Right lobe of liver (tissue), 6 donors: ENCODE results near the gene SIRPA. TPM values are rescaled to one million over a fixed set of nuclear protein-coding genes. Genes with fewer than 3 reads are reported as not detected.

Experiments used
- ATAC-seq, 4 donors: fragments of 200-7000 bp; cut with Tn5 transposase; one replicate each; pipeline ENCODE4 v1.9.1; 2020; ENCODE audit warnings: mild to moderate bottlenecking in 4 of 4, moderate library complexity in 4 of 4
- DNase-seq, 3 donors: peaks; one replicate each; pipeline ENCODE4 v3.0.0-alpha.2; 2020
- H3K27ac ChIP-seq, 3 donors: fragments of 200-600 bp; one replicate each; pipeline ENCODE4 v1.8.0; 2022
- H3K27me3 ChIP-seq, 2 donors: fragments of 200-600 bp; one replicate each; pipeline ENCODE4 v1.8.0; 2022
- H3K36me3 ChIP-seq, 4 donors: fragments of 200-600 bp; sonication (generic) in 1 of 4; one replicate each; pipeline versions ENCODE4 v1.5.1 to v1.8.0; 2017 to 2022; ENCODE audit warnings: control low read depth in 1 of 4
- H3K4me1 ChIP-seq, 4 donors: fragments of 200-600 bp; sonication (generic) in 1 of 4; one replicate each; pipeline versions ENCODE4 v1.5.1 to v1.8.0; 2017 to 2022; ENCODE audit warnings: control low read depth in 1 of 4
- H3K4me3 ChIP-seq, 3 donors: fragments of 200-600 bp; one replicate each; pipeline ENCODE4 v1.8.0; 2022
- H3K9me3 ChIP-seq, 4 donors: fragments of 200-600 bp; sonication (generic) in 1 of 4; one replicate each; pipeline versions ENCODE4 v1.5.1 to v1.8.0; 2017 to 2022; ENCODE audit warnings: control low read depth in 1 of 4
- POLR2A ChIP-seq: fragments of 450-650 bp; IDR thresholded peaks from one replicate; pipeline ENCODE4 v1.6.1; 2017; ENCODE audit warnings: antibody characterized with exemption, mild to moderate bottlenecking
- WGBS: methylation state at CpG from one replicate; pipeline ENCODE4 v1.1.6; 2018; ENCODE audit warnings: low coverage, low lambda C conversion rate; ENCODE audit not compliant: insufficient coverage; ENCODE audit errors: missing lambda C conversion rate; 5-methylcytosine and 5-hydroxymethylcytosine counted together
- intact Hi-C, 2 donors: fragments of 100-400 bp; cut with DNase I; formaldehyde crosslinking; loops; one replicate each; pipeline versions ENCODE4 v1.11.2 to v1.14.1; 2022
- total RNA-seq, 6 experiments: library from RNA; depleted of rRNA in 2 of 6; stranded (reverse); fragments of >200 nt in 2 of 6; fragmentation: NEBNext Ultra II Directional in 3 of 6; extraction: Animal tissue kit (Norgen Biotek cat#: 25700) in 3 of 6; gene quantifications; one replicate each; pipeline versions ENCODE4 v1.1.0 to v1.2.4, GENCODE V29; 2016 to 2023
- TF ChIP-seq, protein P1 (sequence below), 4 donors: fragments of 200-600 bp in 3 of 4; fragments of 450-650 bp in 1 of 4; IDR thresholded peaks; one replicate each; pipeline versions ENCODE4 v1.5.1 to v1.8.0; 2016 to 2022; ENCODE audit warnings: antibody characterized with exemption in 4 of 4, mild to moderate bottlenecking in 2 of 4
- donor health status: DM: no; HTN: yes; CAD: no.
- donor health status: DM: no; HTN: no; CAD: no.
- donor health status: DM: no; HTN: no; CAD: no.
- donor health status: DM: no; HTN: yes; CAD: no.
- donor health status: DM: no; HTN: yes; CAD: no.

The SIRPA gene
- total RNA-seq, 6 experiments from 2014 or later = 26.8 to 42.7 (median 34.8) TPM

DNA sequence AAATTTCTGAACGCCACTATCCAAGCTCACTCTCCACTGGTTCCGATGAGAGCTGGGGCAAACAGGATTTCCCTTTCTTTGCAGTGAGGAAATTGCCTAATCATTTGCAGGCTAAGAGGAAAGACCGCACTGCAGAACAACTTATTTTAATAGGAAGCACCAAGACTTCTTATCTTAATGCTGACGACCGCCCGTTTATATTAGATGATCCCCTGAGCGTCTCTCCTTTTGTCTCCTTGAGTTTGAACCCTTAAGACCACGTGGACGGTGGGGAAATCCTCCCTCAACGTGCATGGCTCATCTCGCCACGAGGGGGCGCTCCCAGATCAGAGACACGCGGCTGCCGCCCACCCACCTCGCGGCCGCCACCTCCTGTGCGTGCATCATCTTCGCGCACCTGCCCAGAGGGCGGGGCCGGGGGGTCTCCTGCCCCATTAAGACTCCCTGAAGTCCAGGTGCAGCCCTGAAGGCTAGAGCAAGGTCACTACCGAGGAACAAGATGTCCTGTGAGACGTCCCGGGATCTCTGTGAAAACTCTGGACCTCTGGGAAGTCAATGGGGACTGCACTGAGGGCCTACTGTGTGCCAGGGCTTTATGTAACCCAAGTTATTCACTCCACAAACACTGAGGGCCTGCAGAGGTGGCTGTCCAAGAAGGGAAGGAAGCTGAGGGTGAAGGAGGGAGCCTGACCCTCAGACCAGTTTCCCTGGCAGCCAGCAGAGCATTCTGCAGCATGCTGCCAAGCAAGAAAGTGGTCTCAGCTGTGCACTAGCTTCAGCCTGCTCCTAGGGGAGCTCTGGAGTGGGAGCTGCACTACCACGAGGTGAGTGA is 70.5 kb downstream of the SIRPA start:
- TF ChIP-seq, protein P1, sequence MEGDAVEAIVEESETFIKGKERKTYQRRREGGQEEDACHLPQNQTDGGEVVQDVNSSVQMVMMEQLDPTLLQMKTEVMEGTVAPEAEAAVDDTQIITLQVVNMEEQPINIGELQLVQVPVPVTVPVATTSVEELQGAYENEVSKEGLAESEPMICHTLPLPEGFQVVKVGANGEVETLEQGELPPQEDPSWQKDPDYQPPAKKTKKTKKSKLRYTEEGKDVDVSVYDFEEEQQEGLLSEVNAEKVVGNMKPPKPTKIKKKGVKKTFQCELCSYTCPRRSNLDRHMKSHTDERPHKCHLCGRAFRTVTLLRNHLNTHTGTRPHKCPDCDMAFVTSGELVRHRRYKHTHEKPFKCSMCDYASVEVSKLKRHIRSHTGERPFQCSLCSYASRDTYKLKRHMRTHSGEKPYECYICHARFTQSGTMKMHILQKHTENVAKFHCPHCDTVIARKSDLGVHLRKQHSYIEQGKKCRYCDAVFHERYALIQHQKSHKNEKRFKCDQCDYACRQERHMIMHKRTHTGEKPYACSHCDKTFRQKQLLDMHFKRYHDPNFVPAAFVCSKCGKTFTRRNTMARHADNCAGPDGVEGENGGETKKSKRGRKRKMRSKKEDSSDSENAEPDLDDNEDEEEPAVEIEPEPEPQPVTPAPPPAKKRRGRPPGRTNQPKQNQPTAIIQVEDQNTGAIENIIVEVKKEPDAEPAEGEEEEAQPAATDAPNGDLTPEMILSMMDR (IDR thresholded peaks at IDR 0.05) = peak; percentile 91 to 97 (median 94)
- no peak for TF ChIP-seq POLR2A
- Histone ChIP-seq H3K27ac (no peak overlapping the region), H3K36me3 (no peaks in the 10 kb centered on the region), H3K4me1 (peaks cover 0 to 8% (median 0%) of the 10 kb centered on the region in 4 donors), H3K4me3 (peak overlapping the region in 1 of 3 donors; percentile 0), H3K27me3 (no peaks in the 10 kb centered on the region), H3K9me3 (no peaks in the 10 kb centered on the region)
- ATAC-seq (peak; percentile 80 to 93 (median 90)), DNase-seq (peak; percentile 75 to 77 (median 77))
- under 1% methylated on average over 19 of the region's 28 CpGs for WGBS
- intact Hi-C loops = loop anchor here in 1 of 2 donors (10.0 kb wide), 1 partner anchor 199 kb away; no protein-coding TSS in a partner anchor

DNA sequence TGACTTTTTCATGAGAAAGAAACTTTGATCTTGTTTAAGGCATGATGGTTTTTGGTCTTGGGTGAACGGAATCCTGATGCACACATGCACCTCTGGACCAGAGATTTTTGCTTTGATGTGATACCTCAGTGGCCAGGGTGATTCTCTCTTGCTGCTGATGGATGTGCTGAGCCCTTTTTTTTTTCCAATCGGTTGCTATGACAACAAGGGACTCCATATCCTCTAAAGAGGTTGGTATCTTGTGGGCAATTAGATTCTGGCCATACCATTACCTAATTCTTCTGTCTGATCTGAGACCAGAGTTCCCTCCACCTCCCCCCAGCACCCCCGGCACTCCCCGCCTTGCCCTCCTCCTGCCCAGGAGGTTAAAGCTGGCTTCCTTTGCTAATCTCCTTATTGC is 73.8 kb downstream of the SIRPA start:
- H3K9me3 ChIP-seq = no peaks in the 10 kb centered on the region
- intact Hi-C loops = loop anchor here in 1 of 2 donors (10.0 kb wide), 1 partner anchor 196 kb away; no protein-coding TSS in a partner anchor
- no peaks in the 10 kb centered on the region for H3K36me3 ChIP-seq
- no peaks in the 10 kb centered on the region for H3K27me3 ChIP-seq
- WGBS = 41% methylated on average over 2 of the region's 4 CpGs
- H3K27ac ChIP-seq = no peak overlapping the region
- peaks cover 0 to 8% (median 0%) of the 10 kb centered on the region in 4 donors for H3K4me1 ChIP-seq
- no peak for TF ChIP-seq POLR2A
- TF ChIP-seq, protein P1 (IDR thresholded peaks at IDR 0.05) = no peak
- no peak for DNase-seq
- no peak overlapping the region for H3K4me3 ChIP-seq
- no peak for ATAC-seq

DNA sequence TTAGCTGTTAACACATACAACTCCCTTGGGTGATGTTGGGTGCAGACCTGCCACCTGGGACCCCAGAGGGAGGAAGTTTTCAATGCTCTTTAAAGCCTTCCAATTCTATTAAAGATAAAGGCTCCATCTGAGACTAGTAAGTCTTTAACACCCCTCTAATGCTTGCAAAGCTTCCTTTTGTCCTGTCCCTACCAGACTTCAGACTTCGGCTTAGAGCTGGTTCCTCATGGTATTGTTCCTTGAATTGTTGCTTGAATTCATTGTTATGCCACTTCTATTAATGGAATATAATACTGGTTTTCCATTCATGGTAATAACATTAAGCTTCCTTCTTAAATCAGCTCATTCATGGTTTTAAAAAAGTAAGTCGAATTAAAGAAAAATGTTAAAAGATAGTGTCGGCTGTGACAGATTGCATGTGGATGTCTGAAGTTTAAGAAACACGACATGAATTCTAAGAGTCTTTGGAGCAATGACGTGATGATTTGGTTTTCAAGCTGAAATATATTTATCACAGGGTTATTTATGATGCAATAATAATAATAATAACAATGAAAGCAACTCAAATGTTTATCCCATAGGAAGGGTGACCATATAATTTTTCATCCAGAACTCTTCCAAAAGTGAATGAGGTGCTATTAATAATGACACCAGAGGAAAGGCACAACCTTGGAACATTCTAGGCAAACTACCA is 76.8 kb downstream of the SIRPA start:
- Histone ChIP-seq H3K4me1 (no peaks in the 10 kb centered on the region), H3K36me3 (no peaks in the 10 kb centered on the region), H3K9me3 (no peaks in the 10 kb centered on the region), H3K27me3 (no peaks in the 10 kb centered on the region), H3K4me3 (no peak overlapping the region), H3K27ac (no peak overlapping the region)
- intact Hi-C loops = no loop called here
- no peak for DNase-seq
- WGBS = 67% methylated on average over 5 of the region's 5 CpGs
- ATAC-seq = no peak
- TF ChIP-seq, protein P1 (IDR thresholded peaks at IDR 0.05) = no peak
- TF ChIP-seq POLR2A = no peak

DNA sequence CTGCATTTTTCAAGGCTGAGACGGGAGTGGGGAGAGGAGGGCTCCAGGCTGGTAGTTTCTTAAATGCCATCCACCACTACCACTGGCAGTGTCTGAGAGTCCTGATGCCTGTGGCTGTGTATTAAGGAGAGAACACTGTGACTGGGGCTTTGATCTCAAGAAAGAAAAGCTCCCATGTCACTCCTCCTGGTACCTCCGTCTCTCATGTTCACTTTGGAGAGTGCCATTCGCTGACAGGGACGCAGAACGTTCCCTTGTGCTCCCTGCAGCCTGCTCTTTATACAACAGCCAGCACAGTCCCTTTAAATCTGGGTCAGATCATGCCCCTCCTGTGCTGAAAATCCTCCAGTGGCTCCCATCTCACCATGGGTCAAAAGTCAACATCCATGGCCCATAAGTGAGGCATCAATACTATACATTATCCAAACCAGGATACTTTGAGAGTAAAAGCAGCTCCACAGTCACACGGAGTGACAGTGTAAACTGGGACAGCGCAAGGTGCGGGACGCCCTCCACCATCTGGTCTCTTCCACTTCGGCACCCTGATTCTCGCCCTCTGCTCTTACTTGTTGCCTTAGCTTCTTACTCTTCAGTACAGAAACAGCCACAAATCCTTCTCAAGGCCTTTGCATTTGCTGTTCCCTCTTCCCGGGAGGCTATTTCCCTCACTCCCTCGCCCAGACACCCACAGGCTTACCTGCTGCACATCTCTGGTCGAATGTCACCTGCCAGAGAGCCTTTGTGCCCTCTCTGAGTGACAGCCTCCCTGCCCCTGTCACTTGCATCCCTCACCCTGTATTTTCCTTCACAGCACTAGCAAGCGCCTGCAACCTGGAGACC is 78.6 kb downstream of the SIRPA start:
- H3K4me1 ChIP-seq = no peaks in the 10 kb centered on the region
- DNase-seq = no peak
- intact Hi-C loops = no loop called here

More for the DNA sequence above, 78.6 kb downstream of the SIRPA start:
- no peaks in the 10 kb centered on the region for H3K27me3 ChIP-seq
- no peak for TF ChIP-seq POLR2A
- TF ChIP-seq, protein P1 (IDR thresholded peaks at IDR 0.05) = no peak
- no peaks in the 10 kb centered on the region for H3K9me3 ChIP-seq
- no peak overlapping the region for H3K27ac ChIP-seq
- H3K36me3 ChIP-seq = no peaks in the 10 kb centered on the region
- 49% methylated on average over 7 of the region's 15 CpGs for WGBS
- ATAC-seq = no peak
- no peak overlapping the region for H3K4me3 ChIP-seq
